ENCODE results near the gene CACYBP.

Gene CACYBP

DNA sequence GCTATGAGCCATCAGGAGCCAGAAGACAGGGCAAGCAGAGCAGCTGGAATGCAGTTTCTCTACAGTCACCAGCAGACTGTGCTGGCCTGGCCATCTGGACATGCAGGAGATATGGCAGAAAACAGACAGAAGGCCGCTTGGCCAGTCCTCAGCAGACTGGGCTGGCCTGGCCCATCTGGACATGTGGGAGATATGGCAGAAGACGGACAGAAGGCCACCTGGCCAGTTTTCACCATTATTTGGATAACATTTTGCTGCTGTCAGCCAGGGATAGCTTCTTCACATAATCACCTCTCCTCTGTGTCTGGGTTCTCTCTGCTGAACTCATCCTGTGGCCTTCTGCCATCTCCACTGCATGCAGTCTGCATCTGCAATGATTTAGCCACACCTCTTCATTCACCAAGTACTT lies 25.0 kb upstream of the CACYBP start:
- no peak for DNase-seq (ENCODE audit: low spot score)

- DNase-seq (ENCODE audit: low spot score), result no peak
Measured at GRCh38 chr1:174975764-174976163, 24.0 kb upstream of the CACYBP start.

- DNase-seq (ENCODE audit: low spot score), result no peak
Measured at GRCh38 chr1:174976436-174977108, 23.2 kb upstream of the CACYBP start.

DNA sequence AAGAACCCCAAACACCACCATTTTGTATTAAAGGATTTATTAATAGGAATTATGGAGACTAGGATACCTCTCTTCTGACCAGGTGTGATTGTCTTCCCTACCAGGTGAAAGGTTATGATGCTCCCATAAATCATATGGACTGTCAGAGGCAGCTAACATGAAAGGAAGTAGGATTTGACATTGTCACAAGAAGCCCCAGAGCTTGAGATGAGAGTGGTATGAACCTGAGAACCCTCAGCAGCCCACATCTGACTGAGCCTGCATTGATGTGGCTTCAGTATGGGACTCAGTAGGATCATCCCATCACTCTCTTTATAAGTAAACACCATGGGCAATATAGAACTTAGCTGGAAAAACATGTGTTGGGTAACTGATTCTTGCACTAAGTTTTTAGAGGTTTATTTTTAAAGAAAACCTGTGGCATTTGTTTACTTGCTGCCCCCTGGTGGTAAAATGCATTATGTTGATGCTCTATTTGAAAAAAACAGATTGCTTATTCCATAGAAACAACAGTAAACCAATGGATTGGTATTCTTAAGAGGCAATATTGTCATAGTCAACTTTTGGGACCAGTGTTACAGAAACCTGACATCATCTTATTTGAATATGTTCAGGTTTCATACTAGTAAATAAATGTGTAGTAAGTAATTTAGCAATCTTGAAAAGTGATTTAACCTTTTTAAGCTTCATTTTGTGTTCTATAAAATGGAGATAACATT lies 16.6 kb upstream of the CACYBP start:
- no peak for DNase-seq (ENCODE audit: low spot score)

GRCh38 chr1:174984952-174985351 lies 14.8 kb upstream of the CACYBP start:
- no peak for DNase-seq (ENCODE audit: low spot score)

DNA sequence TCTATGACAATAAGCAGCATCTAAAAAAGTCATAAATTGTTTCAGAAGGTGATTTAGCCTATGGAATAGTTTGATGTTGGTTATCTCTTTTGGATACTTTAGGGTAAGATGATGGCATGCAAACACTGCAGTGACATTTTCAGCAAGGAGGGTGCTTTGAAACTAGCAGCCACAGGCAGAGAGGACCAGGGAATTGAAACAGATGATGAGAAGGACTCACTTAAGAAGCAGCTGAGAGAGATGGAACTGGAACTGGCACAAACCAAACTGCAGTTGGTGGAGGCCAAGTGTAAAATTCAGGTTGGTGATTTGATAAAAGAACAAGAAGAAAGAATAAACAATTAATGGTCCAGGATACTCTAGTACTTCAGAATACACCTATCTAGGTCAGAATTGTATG lies 11.2 kb upstream of the CACYBP start:
- no peak for DNase-seq (ENCODE audit: low spot score)

GRCh38 chr1:174988986-174989385 lies 10.8 kb upstream of the CACYBP start:
- DNase-seq (ENCODE audit: low spot score), result no peak

DNA sequence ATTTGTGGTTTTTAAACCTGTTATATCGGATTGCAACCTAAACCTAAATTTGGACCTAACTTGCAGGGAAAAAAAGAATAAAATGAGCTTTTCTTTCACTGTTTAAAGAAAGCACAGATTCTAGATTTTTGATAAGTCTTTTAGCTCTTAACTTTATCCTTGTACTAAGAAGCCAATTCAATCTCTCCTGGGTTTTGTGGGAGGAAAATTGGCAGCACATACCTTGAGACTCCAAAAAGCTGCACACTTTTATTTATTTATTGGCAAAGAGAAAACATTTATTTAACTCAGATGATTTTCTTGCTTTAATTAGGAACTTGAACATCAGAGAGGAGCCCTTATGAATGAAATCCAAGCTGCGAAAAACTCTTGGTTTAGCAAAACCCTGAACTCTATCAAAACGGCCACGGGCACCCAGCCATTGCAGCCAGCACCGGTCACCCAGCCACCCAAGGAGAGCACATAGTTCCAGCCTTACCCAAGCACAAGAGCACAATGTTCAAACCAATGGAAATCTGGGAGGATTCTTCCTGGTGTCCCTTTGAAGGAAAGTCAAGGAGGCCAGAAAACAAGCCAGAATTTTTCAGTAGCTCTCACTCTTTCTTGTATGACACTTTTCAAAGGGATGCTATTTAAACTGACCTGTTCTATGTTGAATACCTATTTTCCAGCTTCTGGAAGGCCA lies 10.1 kb upstream of the CACYBP start:
- DNase-seq (ENCODE audit: low spot score), result no peak

GRCh38 chr1:174990382-174990999 lies 9.3 kb upstream of the CACYBP start:
- DNase-seq (ENCODE audit: low spot score), result no peak

DNA sequence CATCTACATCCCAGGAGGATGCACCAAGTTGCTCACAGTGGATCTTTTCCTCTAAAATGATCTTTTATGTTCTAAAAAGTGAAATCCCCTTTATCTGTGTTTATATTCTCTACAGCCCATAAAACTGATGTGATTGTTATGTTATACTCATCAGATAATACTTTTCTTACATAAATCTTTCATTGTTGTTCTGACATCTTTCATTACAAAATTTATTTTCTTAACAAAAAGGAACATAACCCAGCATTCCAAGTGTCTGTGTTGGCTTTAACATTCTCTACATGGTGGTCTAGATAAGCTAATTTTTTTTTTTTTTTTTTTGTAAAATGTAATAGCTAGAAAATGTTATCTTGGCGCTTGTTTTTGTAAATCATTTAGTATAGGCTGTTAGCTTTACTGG lies 8.3 kb upstream of the CACYBP start:
- DNase-seq (ENCODE audit: low spot score), result no peak

GRCh38 chr1:174995121-174995520 lies 4.6 kb upstream of the CACYBP start:
- no peak for DNase-seq (ENCODE audit: low spot score)

DNA sequence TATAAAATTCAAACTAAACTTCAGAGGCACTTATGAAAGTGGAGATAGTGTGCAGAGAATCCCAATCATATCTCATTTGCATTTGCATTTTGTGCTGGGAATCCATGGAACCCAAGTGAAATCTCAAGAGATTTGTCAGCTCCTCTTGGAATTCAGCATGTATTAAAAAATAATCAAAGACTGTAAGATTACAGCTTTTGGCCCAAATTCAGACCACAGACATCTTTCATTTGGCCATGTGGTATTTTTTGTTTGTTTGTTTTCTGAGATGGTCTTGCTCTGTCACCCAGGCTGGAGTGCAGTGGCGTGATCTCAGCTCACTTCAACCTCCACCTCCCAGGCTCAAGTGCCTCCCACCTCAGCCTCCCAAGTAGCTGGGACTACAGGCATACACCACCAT lies 3.8 kb upstream of the CACYBP start:
- no peak for DNase-seq (ENCODE audit: low spot score)

DNA sequence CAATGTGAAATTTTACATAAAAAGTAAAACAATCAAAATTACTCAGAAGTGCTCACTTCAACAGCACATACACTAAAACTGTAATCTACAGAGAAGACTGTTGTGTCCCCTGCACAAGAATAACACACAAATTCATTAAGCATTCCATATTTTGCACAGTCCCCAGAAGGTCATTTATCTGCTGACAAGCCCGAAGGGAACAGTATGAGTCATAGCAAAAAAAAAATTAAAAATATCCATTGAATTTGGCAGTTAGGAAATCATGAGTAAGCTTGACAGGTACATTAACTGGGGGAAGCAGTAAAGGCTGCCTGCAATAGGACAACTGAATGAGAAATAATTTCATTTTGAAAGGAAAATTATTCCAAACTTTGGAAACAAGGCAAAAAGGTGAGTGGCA lies 3.3 kb upstream of the CACYBP start:
- no peak for DNase-seq (ENCODE audit: low spot score)

DNA sequence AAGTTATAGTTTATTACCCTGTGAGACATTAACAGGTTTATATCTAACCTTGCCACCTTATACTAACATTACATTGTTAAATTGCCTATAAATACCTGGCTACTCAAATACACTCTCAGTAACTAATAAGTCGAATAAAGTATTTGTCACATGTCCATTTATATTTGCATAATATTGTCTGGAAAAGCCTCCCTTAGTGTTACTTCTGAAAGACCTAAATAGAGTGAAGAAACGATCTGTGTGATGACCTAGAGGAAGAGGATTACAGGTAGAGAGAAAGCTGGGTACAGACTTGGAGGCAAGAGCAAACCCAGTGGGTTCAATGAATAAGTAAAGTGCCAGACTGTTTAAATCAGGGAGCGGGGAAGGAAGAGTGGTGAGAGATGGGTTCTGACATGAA lies 2.7 kb upstream of the CACYBP start:
- no peak for DNase-seq (ENCODE audit: low spot score)

GRCh38 chr1:174998569-174999215 lies 1.1 kb upstream of the CACYBP start:
- DNase-seq (ENCODE audit: low spot score), result peak; percentile 49

DNA sequence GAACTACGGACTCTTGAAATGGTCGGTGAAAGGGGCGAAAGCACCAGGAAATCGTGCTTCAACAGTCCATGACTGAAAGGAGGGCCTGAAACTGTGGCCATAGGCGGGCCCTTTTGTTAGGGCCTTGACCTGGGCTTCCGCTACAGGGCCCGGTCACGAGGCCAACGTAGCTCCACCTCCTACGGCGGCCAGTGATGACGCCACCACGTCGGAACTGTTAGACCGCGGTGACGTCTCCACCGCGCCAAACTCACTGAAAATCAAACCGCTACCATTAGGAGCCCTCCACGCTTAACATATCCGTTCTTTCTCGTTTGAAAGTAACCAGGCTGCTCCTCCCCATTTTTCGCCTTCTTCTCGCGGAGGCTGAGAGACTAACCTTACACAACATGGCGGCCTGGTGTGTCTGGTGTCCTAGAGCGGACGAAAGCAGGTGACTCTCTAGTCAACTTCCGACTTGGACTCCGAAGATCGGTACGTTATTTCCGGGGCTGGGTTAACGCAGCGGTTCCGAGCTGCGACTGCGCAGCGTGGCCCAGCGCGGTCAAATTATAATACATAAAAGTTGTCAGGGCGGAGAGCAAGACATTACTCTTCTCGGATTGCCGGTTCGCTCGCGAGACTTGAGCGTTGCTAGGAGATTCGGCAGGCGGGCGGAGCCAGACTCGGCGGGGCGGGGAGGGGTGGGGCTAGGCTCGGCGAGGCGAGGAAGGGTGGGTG lies 371 bp upstream of the CACYBP start:
- DNase-seq (ENCODE audit: low spot score), result peak; percentile 98

GRCh38 chr1:175000697-175001187 lies 995 bp downstream of the CACYBP start:
- DNase-seq (ENCODE audit: low spot score), result no peak

- no peak for DNase-seq (ENCODE audit: low spot score)
Measured at GRCh38 chr1:175002910-175003517, 3.3 kb downstream of the CACYBP start.

GRCh38 chr1:175003521-175003920 lies 3.8 kb downstream of the CACYBP start:
- no peak for DNase-seq (ENCODE audit: low spot score)

DNA sequence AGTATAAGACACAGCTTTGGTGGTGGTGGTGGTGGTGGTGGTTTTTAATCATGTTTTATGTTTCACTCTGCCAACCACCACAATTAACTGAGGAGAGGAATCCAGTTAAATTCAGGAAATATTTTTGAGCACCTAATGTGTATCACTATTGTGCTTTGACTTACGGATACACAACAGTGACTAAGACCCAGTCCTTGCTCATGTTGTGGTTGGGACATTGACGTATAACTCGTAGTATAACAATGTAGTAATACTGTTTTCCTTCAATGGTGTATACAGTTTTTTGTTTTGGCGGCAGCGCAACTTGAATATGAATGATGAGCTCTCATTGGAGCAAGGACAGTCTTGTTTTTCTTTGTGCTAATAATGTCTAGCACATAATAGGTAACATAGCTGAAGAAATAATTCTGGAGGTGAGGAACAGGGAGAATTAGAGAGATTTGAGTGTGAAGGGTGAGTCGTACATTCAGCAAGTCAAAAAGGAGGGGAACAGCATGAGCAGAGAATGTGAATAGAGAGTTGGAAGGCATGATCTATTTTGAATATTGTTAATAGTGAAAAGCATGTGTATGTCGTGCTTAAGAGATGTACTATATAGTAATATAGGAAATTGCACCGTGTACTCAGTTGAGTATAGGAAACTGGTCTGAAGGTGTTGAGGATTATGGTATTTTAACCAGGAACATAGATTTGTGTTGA lies 5.5 kb downstream of the CACYBP start:
- no peak for DNase-seq (ENCODE audit: low spot score)
